Measurements from ENCODE around the gene RAB41. TPM values are rescaled to one million over a fixed set of nuclear protein-coding genes. Genes with fewer than 3 reads are reported as not detected.

RAB41 gene
- total and polyA plus RNA-seq, 2 donors (not counting 3 experiments of a cell fraction or from before 2014, with no cell fraction given): not detected

DNA sequence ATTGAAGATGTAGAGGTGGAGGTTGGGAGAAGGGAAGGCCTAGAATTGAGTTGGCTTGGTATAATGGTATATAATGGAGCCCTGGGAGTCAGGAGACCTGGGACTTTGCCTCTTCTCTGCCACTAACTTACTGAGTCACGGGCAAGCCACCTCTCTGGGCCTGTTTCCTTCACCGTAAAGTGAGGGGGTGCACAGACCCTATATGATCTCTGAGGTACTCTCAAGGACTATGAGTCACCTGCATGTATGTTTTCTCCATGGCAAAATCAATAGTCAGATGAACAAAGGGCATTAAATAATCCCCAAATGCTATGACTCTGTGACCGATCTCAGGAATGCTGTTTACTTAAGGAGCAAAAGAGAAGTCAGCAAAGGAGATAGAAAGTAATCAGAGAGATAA lies 27.1 kb upstream of the RAB41 start:
- Histone ChIP-seq H3K27ac (ENCODE audit: insufficient read depth, low read depth, low read length) (no peak overlapping the region), H3K9ac (replicated peaks; ENCODE audit: extremely low read depth, insufficient read depth, low read length) (no peak overlapping the region), H4K20me1 (replicated peaks; ENCODE audit: control insufficient read depth, extremely low read depth, insufficient read depth, low read length) (no peaks in the 10 kb centered on the region), H3K9me3 (replicated peaks; ENCODE audit: control insufficient read depth, insufficient read depth, low read length) (no peaks in the 10 kb centered on the region), H3K27me3 (ENCODE audit: control insufficient read depth in 2 of 2, insufficient read depth in 2 of 2, low read length in 2 of 2) (no peaks in the 10 kb centered on the region), H3K4me3 (replicated peaks in 1 of 3; ENCODE audit: insufficient read depth in 1 of 3, low read depth in 1 of 3, low read length in 3 of 3) (no peak overlapping the region), H3K9me1 (replicated peaks; ENCODE audit: control insufficient read depth, extremely low read depth, insufficient read depth, low read length) (no peaks in the 10 kb centered on the region), H3K4me2 (ENCODE audit: insufficient read depth, low read length) (no peak overlapping the region), H3K4me1 (ENCODE audit: control insufficient read depth, extremely low read depth, insufficient read depth, low read length) (no peaks in the 10 kb centered on the region), H3K79me2 (ENCODE audit: control insufficient read depth, insufficient read depth, low read length) (no peaks in the 10 kb centered on the region), H3K36me3 (ENCODE audit: control insufficient read depth in 2 of 2, extremely low read depth in 1 of 2, insufficient read depth in 2 of 2, low read length in 2 of 2) (no peaks in the 10 kb centered on the region), H2AFZ (ENCODE audit: low read depth, low read length) (no peak overlapping the region)
- dilution Hi-C loops (cut with MboI; ENCODE audit: extremely low pct_ligation_motif_present, low sequenced_read_pairs) (no loop called here), intact Hi-C loops (cut with micrococcal nuclease) (no loop called here)
- ChIA-PET POLR2A (no interaction called here), CTCF (no interaction called here)
- TF ChIP-seq JUN (IDR thresholded peaks at IDR 0.05; ENCODE audit: borderline replicate concordance, insufficient read depth, insufficient read length, low read depth) (no peak), GATA2 (IDR thresholded peaks at IDR 0.05; ENCODE audit: insufficient read depth, insufficient read length, low read depth, low read length) (no peak), EZH2 (IDR thresholded peaks at IDR 0.05; ENCODE audit: borderline replicate concordance, low read depth, low read length, severe bottlenecking) (no peak), POLR2A (IDR thresholded peaks at IDR 0.05; ENCODE audit: low read depth, low read length) (no peak), MYC (IDR thresholded peaks at IDR 0.05; ENCODE audit: low read depth, low read length) (no peak), FOS (IDR thresholded peaks at IDR 0.05; ENCODE audit: borderline replicate concordance, insufficient read depth, low read length) (no peak), POLR2AphosphoS5 (IDR thresholded peaks at IDR 0.05; ENCODE audit: insufficient read depth, low read depth, low read length) (no peak)
- TF ChIP-seq, protein P1, sequence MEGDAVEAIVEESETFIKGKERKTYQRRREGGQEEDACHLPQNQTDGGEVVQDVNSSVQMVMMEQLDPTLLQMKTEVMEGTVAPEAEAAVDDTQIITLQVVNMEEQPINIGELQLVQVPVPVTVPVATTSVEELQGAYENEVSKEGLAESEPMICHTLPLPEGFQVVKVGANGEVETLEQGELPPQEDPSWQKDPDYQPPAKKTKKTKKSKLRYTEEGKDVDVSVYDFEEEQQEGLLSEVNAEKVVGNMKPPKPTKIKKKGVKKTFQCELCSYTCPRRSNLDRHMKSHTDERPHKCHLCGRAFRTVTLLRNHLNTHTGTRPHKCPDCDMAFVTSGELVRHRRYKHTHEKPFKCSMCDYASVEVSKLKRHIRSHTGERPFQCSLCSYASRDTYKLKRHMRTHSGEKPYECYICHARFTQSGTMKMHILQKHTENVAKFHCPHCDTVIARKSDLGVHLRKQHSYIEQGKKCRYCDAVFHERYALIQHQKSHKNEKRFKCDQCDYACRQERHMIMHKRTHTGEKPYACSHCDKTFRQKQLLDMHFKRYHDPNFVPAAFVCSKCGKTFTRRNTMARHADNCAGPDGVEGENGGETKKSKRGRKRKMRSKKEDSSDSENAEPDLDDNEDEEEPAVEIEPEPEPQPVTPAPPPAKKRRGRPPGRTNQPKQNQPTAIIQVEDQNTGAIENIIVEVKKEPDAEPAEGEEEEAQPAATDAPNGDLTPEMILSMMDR (IDR thresholded peaks at IDR 0.05; ENCODE audit: extremely low read depth in 1 of 2, insufficient read depth in 1 of 2, low read depth in 1 of 2, low read length in 2 of 2): no peak
- TF ChIP-seq, protein P2, sequence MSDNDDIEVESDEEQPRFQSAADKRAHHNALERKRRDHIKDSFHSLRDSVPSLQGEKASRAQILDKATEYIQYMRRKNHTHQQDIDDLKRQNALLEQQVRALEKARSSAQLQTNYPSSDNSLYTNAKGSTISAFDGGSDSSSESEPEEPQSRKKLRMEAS (IDR thresholded peaks at IDR 0.05; ENCODE audit: insufficient read depth, insufficient read length): no peak
- no peak for FAIRE-seq
- DNase-seq (ENCODE audit: low read depth, low spot score): no peak
- BruUV-seq (replicated peaks): no TSS peak
